Lower leg skin (tissue), 3 donors: Measurements from ENCODE around the gene PLCB1.

Experiments used
- CTCF ChIP-seq, 3 donors: fragments of 450-650 bp; IDR thresholded peaks; one replicate each; pipeline ENCODE4 v1.5.1; 2016; ENCODE audit warnings: antibody characterized with exemption in 3 of 3, mild to moderate bottlenecking in 3 of 3, moderate library complexity in 2 of 3
- POLR2A ChIP-seq, 2 donors: fragments of 450-650 bp; IDR thresholded peaks; one replicate each; pipeline ENCODE4 v1.6.1; 2016 to 2017; ENCODE audit warnings: antibody characterized with exemption in 2 of 2, mild to moderate bottlenecking in 1 of 2, moderate library complexity in 1 of 2

GRCh38 chr20:8089668-8090067 lies 42.4 kb upstream of the PLCB1 start:
- TF ChIP-seq CTCF (IDR thresholded peaks at IDR 0.05) (no peak), POLR2A (IDR thresholded peaks at IDR 0.05) (no peak)
